Measurements from ENCODE around the gene LRBA.

LRBA gene

DNA sequence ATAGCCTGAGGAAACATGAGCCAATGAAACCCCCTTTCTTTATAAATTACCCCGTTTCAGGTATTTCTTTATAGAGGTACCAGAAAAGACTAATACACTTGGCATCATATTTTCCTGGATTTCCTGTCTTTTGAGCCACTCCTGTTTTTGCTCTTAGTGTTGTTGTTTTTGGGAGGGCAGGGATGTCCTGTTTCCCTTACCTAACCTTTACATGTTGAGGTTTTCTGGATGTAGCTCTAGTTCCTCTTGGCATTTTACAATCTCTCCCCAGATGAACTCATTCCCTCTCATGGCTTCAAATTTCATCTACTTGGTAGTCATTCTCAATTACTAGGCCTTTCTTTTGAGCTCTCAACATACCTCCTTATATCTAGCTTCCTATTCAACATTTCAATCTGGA, 537.2 kb downstream of the LRBA start:
- DNase-seq = no peak

DNA sequence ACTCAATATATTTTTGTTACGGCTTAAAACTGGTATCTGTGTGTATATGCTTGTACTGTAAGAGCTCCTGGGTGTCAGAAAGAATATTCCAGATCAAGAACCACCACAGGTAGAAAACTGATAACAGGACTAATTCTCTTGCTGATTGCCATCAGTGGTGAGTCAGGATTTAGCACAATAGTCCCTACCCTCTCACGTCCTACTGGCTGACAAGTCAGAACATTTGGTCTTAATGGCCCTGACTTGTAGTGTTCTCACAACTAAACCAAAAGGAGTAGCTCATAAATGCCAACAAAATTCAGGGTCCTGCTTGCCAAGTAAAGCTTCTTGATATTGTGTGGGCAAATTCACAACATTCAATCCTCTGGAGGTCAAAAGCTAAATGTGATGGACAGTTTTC, 538.3 kb downstream of the LRBA start:
- DNase-seq = no peak

- DNase-seq = no peak
Observed at GRCh38 chr4:150475763-150476162, 539.3 kb downstream of the LRBA start.

GRCh38 chr4:150464523-150464922, 550.6 kb downstream of the LRBA start:
- DNase-seq = no peak

GRCh38 chr4:150462743-150463142, 552.3 kb downstream of the LRBA start:
- DNase-seq = no peak

DNA sequence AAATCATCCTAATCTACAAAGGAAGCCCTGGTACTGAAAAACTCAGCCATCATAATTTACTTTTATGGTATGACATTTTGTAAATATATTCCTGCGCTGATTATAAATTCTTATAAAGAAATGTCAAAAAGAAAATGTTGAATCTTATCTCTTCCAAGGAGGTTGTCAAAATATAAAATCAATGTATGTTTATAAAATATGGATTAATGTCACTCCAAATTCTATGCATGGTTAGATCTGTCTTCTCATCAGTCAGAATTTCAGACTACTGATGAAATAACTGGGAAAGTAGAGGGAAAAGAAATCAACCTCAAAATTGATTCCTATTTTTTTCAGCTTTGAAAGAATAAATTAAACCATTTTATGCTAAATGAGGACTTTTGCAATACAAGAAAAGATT, 553.1 kb downstream of the LRBA start:
- no peak for DNase-seq

- no peak for DNase-seq
Observed at GRCh38 chr4:150457802-150458201, 557.3 kb downstream of the LRBA start.

GRCh38 chr4:150451883-150452282, 563.2 kb downstream of the LRBA start:
- no peak for DNase-seq

- no peak for DNase-seq
Observed at GRCh38 chr4:150447356-150447755, 567.7 kb downstream of the LRBA start.

- no peak for DNase-seq
Observed at GRCh38 chr4:150439451-150439933, 575.6 kb downstream of the LRBA start.

GRCh38 chr4:150436598-150437370, 578.3 kb downstream of the LRBA start:
- DNase-seq = no peak

DNA sequence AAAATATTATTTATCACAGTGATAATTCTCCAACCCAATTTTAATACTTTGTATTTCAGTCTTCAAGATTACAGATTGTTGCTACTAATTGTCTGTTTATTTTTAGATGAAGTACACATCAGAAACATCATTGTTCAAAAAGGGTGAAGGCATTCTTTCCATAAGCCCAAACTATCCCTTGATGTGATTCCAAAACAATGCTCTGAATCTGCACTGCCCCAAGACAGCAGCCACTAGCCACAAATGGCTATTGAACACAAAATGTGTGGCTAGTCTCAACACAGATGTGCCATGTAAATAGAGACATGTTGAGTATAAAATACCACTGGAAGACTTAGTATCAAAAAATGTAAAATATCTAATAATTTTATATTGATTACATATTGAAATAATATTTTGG, 583.9 kb downstream of the LRBA start:
- no peak for DNase-seq

DNA sequence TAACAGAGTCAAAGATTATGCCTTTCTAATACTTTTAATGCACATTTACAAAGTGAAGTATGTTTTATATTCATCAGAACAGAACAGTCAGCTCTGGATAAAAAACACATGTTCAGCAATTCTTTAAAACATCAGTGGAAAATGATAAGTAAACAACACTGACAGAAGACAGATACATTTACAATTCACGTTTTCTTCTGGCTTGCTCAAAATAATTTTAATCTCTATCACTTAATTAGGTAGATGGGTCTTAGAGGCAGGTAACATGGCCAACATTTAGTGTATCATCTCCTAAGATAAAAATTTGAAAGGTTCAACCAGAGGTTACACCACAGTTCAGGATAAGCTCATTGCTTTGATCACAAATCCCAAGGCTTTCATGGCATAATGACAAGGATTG, 589.9 kb downstream of the LRBA start:
- no peak for DNase-seq

DNA sequence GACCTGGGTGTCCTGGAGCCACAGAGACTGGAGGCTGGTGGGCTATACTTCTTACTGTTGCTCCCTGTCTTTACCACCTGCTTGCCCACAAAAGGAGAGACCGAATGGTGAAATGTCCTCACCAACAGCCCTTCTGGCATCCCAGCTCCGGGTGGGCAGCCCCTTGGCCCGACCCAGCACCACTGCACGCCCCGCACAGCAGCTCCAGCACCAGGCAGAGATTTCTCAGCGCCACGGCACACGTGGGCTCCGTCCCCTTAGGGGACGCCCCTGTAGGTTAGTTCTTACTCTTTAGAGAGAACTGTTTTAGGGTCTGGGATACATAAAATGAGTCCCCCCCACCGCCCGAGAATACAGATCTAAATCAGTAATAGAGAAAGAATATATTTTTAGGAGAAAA, 591.6 kb downstream of the LRBA start:
- DNase-seq = no peak

- no peak for DNase-seq
Observed at GRCh38 chr4:150423074-150423473, 592.0 kb downstream of the LRBA start.

DNA sequence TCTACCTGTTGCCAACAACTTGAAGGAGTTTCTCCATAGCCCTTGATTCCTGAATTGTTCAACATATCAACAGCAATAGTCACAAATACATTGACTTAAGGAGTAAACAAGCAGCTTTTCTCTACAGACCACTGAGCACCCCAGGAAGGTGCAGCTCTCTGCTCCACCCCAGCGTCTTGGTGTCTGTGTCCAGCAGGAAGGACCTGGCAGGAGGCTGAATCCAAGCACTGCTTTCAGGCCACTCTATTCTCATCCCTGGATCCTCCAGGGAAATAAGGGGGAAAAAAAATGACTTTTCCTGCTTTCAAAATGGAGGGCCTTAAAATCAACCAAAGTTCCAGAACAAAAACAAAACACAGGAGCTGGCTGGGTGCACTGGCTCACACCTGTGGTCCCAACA, 593.5 kb downstream of the LRBA start:
- no peak for DNase-seq

DNA sequence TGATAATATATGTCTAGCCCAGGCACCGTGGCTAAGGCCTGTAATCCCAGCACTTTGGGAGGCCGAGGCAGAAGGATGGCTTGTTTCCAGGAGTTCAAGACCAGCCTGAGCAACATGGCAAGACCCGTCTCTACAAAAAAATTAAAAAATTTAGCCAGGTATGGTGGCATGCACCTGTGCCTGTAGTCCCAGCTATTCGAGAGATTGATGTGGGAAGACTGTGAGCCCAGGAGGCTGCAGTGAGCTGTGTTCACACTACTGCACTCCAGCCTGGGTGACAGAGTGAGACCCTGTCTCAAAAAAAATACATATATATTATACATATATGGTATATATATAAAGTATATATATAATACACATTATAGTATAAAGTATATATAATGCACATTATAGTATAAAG, 595.1 kb downstream of the LRBA start:
- no peak for DNase-seq

DNA sequence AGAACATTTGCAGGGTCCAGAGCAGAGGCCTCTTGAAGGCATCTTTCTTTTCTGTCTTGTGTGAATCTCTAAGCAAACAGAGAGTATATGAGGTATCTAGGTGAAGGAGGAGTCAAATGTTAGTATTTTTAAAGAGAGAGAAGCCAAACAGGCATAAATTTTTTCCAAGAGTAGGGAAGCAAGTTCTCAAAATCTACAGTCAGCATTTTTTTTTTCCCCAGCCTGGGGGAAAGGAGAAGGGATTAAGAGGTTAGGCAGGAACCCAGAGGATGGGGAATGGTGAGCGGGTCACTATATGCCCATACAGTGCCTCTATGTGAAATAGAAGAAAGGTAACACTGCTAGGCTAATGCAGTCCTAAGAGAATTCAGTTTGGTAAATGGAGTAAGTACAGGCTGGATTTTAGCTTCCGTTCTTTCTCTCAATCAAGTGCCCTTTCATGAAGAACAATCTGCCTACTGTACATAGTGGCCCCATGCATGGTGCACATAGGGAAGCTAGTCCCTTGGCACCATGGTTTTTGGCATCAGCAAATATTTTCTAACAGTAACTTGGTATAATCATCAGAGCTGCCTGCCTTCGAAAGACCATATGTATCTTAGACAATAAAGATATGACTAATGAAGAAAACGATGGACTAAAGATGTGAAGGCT, 596.2 kb downstream of the LRBA start:
- no peak for DNase-seq

- DNase-seq = no peak
Observed at GRCh38 chr4:150415213-150415612, 599.9 kb downstream of the LRBA start.

DNA sequence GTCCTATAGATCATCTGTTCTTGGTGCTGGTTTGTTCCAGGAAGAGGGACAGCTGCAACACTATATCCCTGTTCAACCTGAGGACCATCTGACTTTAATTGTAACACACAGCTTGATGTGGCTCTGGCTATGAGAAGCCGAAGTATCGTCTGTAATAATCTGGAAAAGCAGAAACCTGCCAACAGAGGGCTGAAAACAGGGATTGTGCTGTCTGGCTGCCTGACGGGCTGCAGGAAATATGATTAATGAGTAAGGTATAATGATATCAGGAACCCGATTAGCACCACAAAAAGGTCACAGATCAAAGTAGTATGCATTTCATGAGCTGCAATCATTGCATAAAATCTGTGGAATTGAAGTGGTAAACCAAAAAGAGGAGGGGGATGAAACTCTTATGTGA, 603.6 kb downstream of the LRBA start:
- no peak for DNase-seq

DNA sequence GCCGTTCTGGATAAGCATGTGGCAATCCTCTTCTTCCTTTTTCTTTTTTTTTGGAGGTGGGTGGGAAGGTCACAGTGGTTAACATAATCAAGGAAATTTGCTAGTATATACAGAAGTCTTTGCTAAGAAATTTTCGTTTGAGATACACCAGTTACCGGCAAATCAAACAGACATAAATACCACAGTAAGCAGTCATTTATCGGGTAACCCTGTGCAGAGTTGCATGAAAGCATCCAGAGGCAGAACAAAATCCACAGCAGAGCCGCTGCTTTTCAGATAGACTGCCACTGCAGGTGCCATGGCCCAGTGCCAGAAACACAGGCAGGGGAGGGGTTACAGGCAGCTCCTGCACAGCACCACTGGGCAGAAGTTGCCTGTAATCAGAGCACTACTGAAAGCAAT, 612.2 kb downstream of the LRBA start:
- peak; percentile 23 for DNase-seq

DNA sequence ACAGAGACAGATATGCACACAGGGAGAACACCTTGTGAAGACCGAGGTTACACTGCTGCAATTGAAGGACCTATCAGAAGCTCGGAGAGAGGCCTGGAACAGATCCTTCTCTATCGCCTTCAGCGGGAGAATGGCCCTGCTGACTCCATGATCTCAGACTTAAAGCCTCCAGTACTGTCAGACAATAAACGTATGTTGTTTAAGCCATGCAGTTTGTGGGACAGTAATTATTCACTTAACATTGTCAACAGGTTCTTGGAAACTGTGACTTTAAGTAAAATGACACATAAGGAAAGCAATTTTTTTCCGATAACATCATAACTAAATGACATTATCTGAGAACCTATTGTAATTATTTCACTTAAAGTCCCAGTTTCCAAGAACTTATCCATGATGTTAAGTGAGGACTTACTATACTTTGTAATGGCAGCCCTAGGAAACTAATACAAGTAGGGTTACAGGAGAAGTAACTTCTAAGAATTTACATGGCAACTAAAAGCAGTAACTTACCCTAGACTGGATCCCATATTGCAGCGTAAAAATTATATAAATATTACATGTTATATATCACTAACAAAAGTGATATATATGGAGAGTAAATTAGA, 613.9 kb downstream of the LRBA start:
- DNase-seq = no peak

GRCh38 chr4:150395872-150396271, 619.2 kb downstream of the LRBA start:
- DNase-seq = no peak

GRCh38 chr4:150394046-150394445, 621.0 kb downstream of the LRBA start:
- DNase-seq = no peak
